ENCODE measurements around the gene SYT1. TPM values are rescaled to one million over a fixed set of nuclear protein-coding genes. Genes with fewer than 3 reads are reported as not detected.
"Not testable (repeated sequence)": the region's sequence is repeated elsewhere in the genome, so short reads cannot be mapped to it uniquely, and the experiment has no call there.

SYT1 gene
- total RNA-seq, 2 donors from 2014 or later, result 1.0 to 22.7 TPM

DNA sequence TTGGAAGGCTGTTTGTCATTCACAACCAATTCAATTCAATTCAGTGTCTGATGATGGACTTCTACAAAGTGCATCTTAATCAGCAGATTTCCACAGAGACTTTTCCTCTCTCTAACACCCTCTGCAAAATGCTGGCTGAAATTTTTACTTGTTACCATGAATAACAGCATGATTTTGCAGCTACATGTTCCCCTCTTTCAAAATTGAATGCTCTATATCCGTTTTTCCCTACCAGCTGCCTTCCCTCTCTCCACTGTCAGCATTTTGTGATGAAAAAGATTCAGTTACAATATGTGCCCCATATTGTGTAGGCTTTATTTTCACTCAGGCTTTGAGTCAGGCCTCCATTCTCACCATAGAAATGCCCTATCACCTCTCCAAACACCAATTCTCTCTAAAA is 334.6 kb downstream of the SYT1 start:
- no peak for ATAC-seq
- intact Hi-C loops (cut with DNase I), result no loop called here

DNA sequence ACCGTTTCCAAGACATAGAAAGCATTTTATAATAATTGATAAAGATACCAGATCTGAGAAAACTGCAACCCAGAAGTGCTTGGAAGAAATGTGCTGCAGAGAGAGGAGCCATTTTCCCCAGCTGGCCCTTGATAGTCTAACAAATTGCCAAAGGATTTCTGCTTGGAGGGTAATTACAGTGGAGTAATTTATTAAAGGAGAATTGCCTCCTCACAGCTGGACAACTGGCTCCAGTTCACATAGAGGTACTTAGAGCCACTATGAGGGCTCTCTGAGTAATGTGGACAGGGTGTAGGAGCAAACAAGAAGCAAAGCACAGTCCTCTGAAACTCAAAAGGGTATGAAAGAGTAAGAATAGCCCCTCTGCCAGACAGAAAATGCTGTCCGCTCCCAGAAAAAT is 335.6 kb downstream of the SYT1 start:
- TF ChIP-seq, protein P1, sequence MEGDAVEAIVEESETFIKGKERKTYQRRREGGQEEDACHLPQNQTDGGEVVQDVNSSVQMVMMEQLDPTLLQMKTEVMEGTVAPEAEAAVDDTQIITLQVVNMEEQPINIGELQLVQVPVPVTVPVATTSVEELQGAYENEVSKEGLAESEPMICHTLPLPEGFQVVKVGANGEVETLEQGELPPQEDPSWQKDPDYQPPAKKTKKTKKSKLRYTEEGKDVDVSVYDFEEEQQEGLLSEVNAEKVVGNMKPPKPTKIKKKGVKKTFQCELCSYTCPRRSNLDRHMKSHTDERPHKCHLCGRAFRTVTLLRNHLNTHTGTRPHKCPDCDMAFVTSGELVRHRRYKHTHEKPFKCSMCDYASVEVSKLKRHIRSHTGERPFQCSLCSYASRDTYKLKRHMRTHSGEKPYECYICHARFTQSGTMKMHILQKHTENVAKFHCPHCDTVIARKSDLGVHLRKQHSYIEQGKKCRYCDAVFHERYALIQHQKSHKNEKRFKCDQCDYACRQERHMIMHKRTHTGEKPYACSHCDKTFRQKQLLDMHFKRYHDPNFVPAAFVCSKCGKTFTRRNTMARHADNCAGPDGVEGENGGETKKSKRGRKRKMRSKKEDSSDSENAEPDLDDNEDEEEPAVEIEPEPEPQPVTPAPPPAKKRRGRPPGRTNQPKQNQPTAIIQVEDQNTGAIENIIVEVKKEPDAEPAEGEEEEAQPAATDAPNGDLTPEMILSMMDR (IDR thresholded peaks at IDR 0.05), result no peak
- TF ChIP-seq POLR2A (IDR thresholded peaks at IDR 0.05), result no peak
- DNase-seq (no peak), ATAC-seq (no peak)
- WGBS, 2 donors, result 42 to 58% methylated on average over 2 of the region's 2 CpGs
- no peaks in the 10 kb centered on the region for H3K4me1 ChIP-seq
- no peaks in the 10 kb centered on the region for H3K9me3 ChIP-seq
- no peaks in the 10 kb centered on the region for H3K36me3 ChIP-seq (replicated peaks in 1 of 2; ENCODE audit: insufficient read depth in 1 of 2, low read depth in 2 of 2)
- intact Hi-C loops (cut with DNase I), result no loop called here
- H3K4me3 ChIP-seq, result no peak overlapping the region
- H3K27me3 ChIP-seq, result no peaks in the 10 kb centered on the region
- H3K27ac ChIP-seq, result no peak overlapping the region

More for the DNA sequence above, 334.6 kb downstream of the SYT1 start:
- no peaks in the 10 kb centered on the region for H3K27me3 ChIP-seq
- no peak for DNase-seq
- 27 to 33% methylated on average over 1 of the region's 1 CpG for WGBS, 2 donors
- H3K36me3 ChIP-seq (replicated peaks in 1 of 2; ENCODE audit: insufficient read depth in 1 of 2, low read depth in 2 of 2), result no peaks in the 10 kb centered on the region
- H3K4me1 ChIP-seq, result no peaks in the 10 kb centered on the region
- no peak overlapping the region for H3K27ac ChIP-seq
- no peak overlapping the region for H3K4me3 ChIP-seq
- TF ChIP-seq POLR2A (IDR thresholded peaks at IDR 0.05), result no peak
- TF ChIP-seq, protein P1 (IDR thresholded peaks at IDR 0.05), result no peak
- H3K9me3 ChIP-seq, result no peaks in the 10 kb centered on the region

DNA sequence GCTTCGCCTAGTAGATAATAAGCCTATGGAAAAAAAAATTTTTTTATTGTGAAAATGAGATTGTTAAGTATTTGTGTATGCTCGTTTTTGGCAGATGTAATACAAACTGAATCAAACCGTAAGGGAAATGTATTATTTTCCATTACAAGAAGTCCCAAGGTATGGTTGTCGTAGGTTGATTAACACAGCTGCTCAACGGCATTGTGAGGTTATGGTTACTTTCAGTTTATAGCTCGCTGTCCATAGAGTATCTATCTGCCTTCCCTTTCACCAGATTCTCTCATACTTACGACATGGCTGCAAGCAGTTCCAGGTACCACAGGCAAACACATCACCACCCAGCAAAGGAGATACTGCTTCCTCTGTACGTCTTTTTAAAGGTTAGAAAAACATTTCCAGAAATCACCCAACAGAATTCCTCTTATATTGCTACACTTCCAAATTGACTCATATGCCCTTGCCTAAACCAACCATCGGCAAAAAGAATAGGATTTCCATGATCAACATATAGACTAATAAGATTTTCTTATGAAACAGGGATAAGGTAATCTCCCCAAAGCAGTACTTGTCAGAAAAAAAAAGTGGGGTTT is 338.6 kb downstream of the SYT1 start:
- Histone ChIP-seq H3K4me3 (no peak overlapping the region), H3K4me1 (no peaks in the 10 kb centered on the region), H3K9me3 (no peaks in the 10 kb centered on the region), H3K36me3 (replicated peaks in 1 of 2; ENCODE audit: insufficient read depth in 1 of 2, low read depth in 2 of 2) (no peaks in the 10 kb centered on the region), H3K27me3 (no peaks in the 10 kb centered on the region), H3K27ac (no peak overlapping the region)
- TF ChIP-seq, protein P1 (IDR thresholded peaks at IDR 0.05), result no peak
- TF ChIP-seq POLR2A (IDR thresholded peaks at IDR 0.05), result no peak
- WGBS, 2 donors, result 63 to 75% methylated on average over 9 of the region's 9 CpGs
- intact Hi-C loops (cut with DNase I), result no loop called here
- ATAC-seq, result no peak
- DNase-seq, result no peak

DNA sequence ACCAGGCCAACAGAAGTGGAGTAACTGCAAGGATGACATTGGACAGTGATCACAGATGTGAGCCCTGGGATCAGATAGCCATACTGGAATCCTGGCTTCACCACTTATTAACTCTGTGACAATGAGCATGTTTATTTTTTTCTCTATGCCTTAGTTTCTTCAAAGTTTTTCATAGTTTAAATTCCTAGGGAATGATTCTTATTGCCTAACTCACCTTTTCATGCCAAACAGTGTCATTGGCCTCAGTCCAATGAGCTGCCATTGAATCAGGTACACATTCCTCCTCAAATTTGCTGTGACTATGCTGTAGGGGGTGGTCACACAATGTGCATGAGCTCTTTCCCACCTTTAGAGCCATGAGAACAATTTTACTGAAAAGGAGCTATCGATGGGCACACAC is 342.3 kb downstream of the SYT1 start:
- H3K9me3 ChIP-seq, result no peaks in the 10 kb centered on the region
- intact Hi-C loops (cut with DNase I), result no loop called here
- no peaks in the 10 kb centered on the region for H3K36me3 ChIP-seq (replicated peaks in 1 of 2; ENCODE audit: insufficient read depth in 1 of 2, low read depth in 2 of 2)
- TF ChIP-seq, protein P1 (IDR thresholded peaks at IDR 0.05), result no peak
- TF ChIP-seq POLR2A (IDR thresholded peaks at IDR 0.05), result no peak
- no peak overlapping the region for H3K4me3 ChIP-seq
- ATAC-seq (no peak), DNase-seq (no peak)
- 67 to 74% methylated on average over 1 of the region's 1 CpG for WGBS, 2 donors
- H3K27me3 ChIP-seq, result no peaks in the 10 kb centered on the region
- no peak overlapping the region for H3K27ac ChIP-seq
- H3K4me1 ChIP-seq, result no peaks in the 10 kb centered on the region

DNA sequence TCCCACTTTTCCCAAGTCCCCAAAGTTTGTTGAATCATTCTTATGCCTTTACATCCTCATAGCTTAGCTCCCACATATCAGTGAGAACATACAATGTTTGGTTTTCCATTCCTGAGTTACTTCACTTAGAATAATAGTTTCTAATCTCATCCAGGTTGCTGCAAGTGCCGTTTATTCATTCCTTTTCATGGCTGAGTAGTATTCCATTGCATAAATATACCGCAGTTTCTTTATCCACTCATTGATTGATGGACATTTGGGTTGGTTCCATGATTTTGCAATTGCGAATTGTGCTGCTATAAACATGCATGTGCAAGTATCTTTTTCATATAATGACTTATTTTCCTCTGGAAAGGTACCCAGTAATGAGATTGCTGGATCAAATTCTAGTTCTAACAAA is 345.8 kb downstream of the SYT1 start:
- DNase-seq; intact Hi-C loops (cut with DNase I); H3K36me3 ChIP-seq (replicated peaks in 1 of 2; ENCODE audit: insufficient read depth in 1 of 2, low read depth in 2 of 2); H3K4me1 ChIP-seq; H3K9me3 ChIP-seq; H3K27ac ChIP-seq; ATAC-seq; H3K27me3 ChIP-seq; H3K4me3 ChIP-seq: not testable (repeated sequence)
- 75 to 79% methylated on average over 3 of the region's 3 CpGs for whole genome bisulfite sequencing, 2 donors
